Superior temporal gyrus (tissue), 1 donor: Measurements from ENCODE around the gene COX14.
A peak's percentile ranks its signal among the peaks of the same experiment; 100 is the strongest.
"Not testable (repeated sequence)": the region's sequence is repeated elsewhere in the genome, so short reads cannot be mapped to it uniquely, and the experiment has no call there.

Experiments
- DNase-seq: peaks from one replicate; pipeline ENCODE4 v3.0.0-alpha.2; 2016; ENCODE audit errors: extremely low spot score

Gene COX14

GRCh38 chr12:50154947-50155346, 42.9 kb downstream of the COX14 start:
- not testable (repeated sequence) for DNase-seq

- DNase-seq: no peak
Measured at GRCh38 chr12:50156641-50157040, 44.6 kb downstream of the COX14 start.

GRCh38 chr12:50157259-50157658, 45.2 kb downstream of the COX14 start:
- no peak for DNase-seq

GRCh38 chr12:50160643-50161042, 48.6 kb downstream of the COX14 start:
- no peak for DNase-seq

- DNase-seq: no peak
Measured at GRCh38 chr12:50162230-50162629, 50.2 kb downstream of the COX14 start.

- DNase-seq: no peak
Measured at GRCh38 chr12:50164963-50165362, 52.9 kb downstream of the COX14 start.

- DNase-seq: no peak
Measured at GRCh38 chr12:50166799-50167048, 54.7 kb downstream of the COX14 start.

GRCh38 chr12:50167049-50167828, 55.2 kb downstream of the COX14 start, which contains the start of gene CERS5:
Gene CERS5 (minus strand): TSS chr12:50167369. CDS start chr12:50167297, 72 bp downstream.
- peak; percentile 96 for DNase-seq
